Peyer's patch (tissue), 4 donors: Measurements from ENCODE around the gene CPNE8.

Source experiments
- CTCF ChIP-seq, 6 experiments: fragments of 450-650 bp in 4 of 6; fragments of 200-600 bp in 2 of 6; sonication (generic) in 1 of 6; IDR thresholded peaks; one replicate each; pipeline ENCODE4 v1.5.1; 2017 to 2019; ENCODE audit warnings: antibody characterized with exemption in 6 of 6, mild to moderate bottlenecking in 3 of 6, moderate library complexity in 1 of 6
- POLR2A ChIP-seq, 2 donors: fragments of 450-650 bp; IDR thresholded peaks; one replicate each; pipeline ENCODE4 v1.5.1; 2017; ENCODE audit warnings: antibody characterized with exemption in 2 of 2, mild to moderate bottlenecking in 2 of 2, moderate library complexity in 2 of 2

GRCh38 chr12:38838056-38838850 is 67.1 kb downstream of the CPNE8 start:
- TF ChIP-seq CTCF (IDR thresholded peaks at IDR 0.05): no peak
- TF ChIP-seq POLR2A (IDR thresholded peaks at IDR 0.05): no peak
